Measurements from ENCODE around the gene TMEM240. TPM values are rescaled to one million over a fixed set of nuclear protein-coding genes. Genes with fewer than 3 reads are reported as not detected.

Gene TMEM240
- total and polyA plus RNA-seq, 9 of the 15 experiments (the other 6 are each of a cell fraction or from before 2014, with no cell fraction given): 0.24 to 2.0 (median 0.69) TPM; not detected in 5

DNA sequence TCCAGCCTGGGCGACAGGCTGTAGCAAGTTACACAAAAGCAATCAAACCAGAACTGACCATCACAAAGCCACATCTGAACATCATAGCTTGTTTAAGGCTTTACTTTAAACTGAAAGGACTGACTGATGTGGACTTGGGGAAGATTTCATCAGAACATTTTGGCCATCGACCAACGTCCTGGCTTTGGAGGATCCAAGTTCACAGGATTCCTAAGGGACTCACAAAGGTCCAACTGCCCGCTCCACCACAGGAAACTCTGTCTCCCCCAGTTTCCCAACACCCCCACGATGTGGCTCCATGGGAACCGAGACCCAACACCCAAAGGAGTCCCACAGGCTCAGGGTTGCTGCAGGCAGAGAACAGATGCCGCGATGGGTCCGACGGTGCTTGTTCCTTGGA lies 24.9 kb upstream of the TMEM240 start:
- H3K36me3 ChIP-seq (ENCODE audit: control insufficient read depth, insufficient read depth, low read length): peaks cover 92% of the 10 kb centered on the region
- FAIRE-seq: no peak
- DNase-seq (ENCODE audit: extremely low read depth in 1 of 4, low spot score in 3 of 4): no peak
- 96% methylated on average over 10 of the region's 10 CpGs for WGBS (ENCODE audit: insufficient coverage, low coverage, missing lambda C conversion rate)
- ChIA-PET CTCF (ENCODE audit: low intra/inter-chr PET ratio) (no interaction called here), POLR2A (interaction anchor here (1.0 to 1.4 kb wide), 3 partner anchors 8 to 11 kb away, joined by 3 to 4 read pairs (median 3); no protein-coding TSS in a partner anchor)
- H3K9me3 ChIP-seq (replicated peaks; ENCODE audit: control insufficient read depth, insufficient read depth, low read depth, low read length): peaks cover 4% of the 10 kb centered on the region; the same call in 1 of the 2 replicates
- no peak for ATAC-seq
- H3K9me1 ChIP-seq (ENCODE audit: control insufficient read depth, insufficient read depth, low read length): no peaks in the 10 kb centered on the region
- H3K4me2 ChIP-seq (ENCODE audit: insufficient read depth, low read length): no peak overlapping the region
- no peak overlapping the region for H2AFZ ChIP-seq (ENCODE audit: low read depth, low read length)
- in situ Hi-C loops (cut with MboI) (loop anchor here (5.0 kb wide), 1 partner anchor 92 kb away; the partner anchor contains the start of gene CDK11B), intact Hi-C loops (cut with micrococcal nuclease) (no loop called here)
- H3K79me2 ChIP-seq (ENCODE audit: control insufficient read depth, insufficient read depth, low read length): peaks cover 82% of the 10 kb centered on the region
- no peak overlapping the region; the same call in 2 of the 3 replicates for H3K27ac ChIP-seq (ENCODE audit: extremely low read depth, low read depth, low read length)
- H4K20me1 ChIP-seq (replicated peaks; ENCODE audit: control insufficient read depth, insufficient read depth, low read length): peaks cover 23% of the 10 kb centered on the region
- 0 out of 4 replicates have a peak overlapping the region, but pooled peaks of 1 of the 2 experiments have one; percentile 22 for H3K9ac ChIP-seq (ENCODE audit: insufficient read depth in 1 of 2, low read depth in 2 of 2, low read length in 2 of 2)
- peaks cover 3 to 21% of the 10 kb centered on the region in 2 experiments; a peak in 3 of 5 replicates for H3K4me1 ChIP-seq (replicated peaks in 1 of 2; ENCODE audit: control insufficient read depth in 2 of 2, insufficient read depth in 2 of 2, low read length in 2 of 2)
- no peak overlapping the region for H3K4me3 ChIP-seq
- no peaks in the 10 kb centered on the region for H3K27me3 ChIP-seq (ENCODE audit: control insufficient read depth in 2 of 2, insufficient read depth in 2 of 2, low read length in 2 of 2)
- TF ChIP-seq POLR2A (conservative IDR thresholded peaks at IDR 0.05) (peak; percentile 15; the same call in 1 of the 2 replicates), SUPT5H (IDR thresholded peaks at IDR 0.05) (0 out of 2 replicates have a peak, but pooled peaks have one; percentile 10), U2AF1 (optimal IDR thresholded peaks at IDR 0.05; ENCODE audit: low read depth, low read length) (no peak), RBFOX2 (IDR thresholded peaks at IDR 0.05; ENCODE audit: low read depth, low read length) (0 out of 2 replicates have a peak, but pooled peaks have one; percentile 33)
- no TSS peak for BruUV-seq (replicated peaks)

DNA sequence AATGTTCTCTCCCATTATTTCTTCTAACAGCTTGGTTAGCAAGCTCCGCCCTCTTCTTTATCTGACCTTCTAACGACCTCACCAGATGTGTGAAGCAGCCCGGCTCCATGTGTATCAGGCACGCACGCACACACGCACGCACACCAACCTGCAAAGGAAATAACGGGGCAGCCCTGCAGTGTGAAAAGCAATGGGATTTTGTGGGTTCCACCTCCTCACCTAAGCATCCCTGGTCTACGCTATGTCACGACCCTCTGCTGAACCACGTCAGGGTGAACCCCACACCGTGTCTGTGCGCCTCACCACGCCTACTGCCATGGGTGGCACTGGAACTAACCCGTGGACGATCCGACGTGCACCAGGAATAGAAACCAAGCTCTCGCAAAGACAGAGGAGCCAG lies 23.8 kb upstream of the TMEM240 start:
- peak in 1 of 4 experiments; percentile 47 for DNase-seq (ENCODE audit: extremely low read depth in 1 of 4, low spot score in 3 of 4)

More for the DNA sequence above, 23.8 kb upstream of the TMEM240 start:
- CTCF ChIA-PET (ENCODE audit: low intra/inter-chr PET ratio): no interaction called here
- H3K9ac ChIP-seq (ENCODE audit: insufficient read depth in 1 of 2, low read depth in 2 of 2, low read length in 2 of 2): 0 out of 4 replicates have a peak overlapping the region, but pooled peaks of 1 of the 2 experiments have one; percentile 36
- intact Hi-C loops (cut with micrococcal nuclease) (no loop called here), in situ Hi-C loops (cut with MboI) (no loop called here)
- peaks cover 3 to 23% of the 10 kb centered on the region in 2 experiments; a peak in 3 of 5 replicates for H3K4me1 ChIP-seq (replicated peaks in 1 of 2; ENCODE audit: control insufficient read depth in 2 of 2, insufficient read depth in 2 of 2, low read length in 2 of 2)
- POLR2A ChIA-PET: interaction anchor here (0.9 kb wide), 1 partner anchor 17 kb away, joined by 4 read pairs; no protein-coding TSS in a partner anchor
- TSS peak; percentile 3 for BruUV-seq (replicated peaks)
- 86% methylated on average over 19 of the region's 19 CpGs for WGBS (ENCODE audit: insufficient coverage, low coverage, missing lambda C conversion rate)
- H3K27me3 ChIP-seq (ENCODE audit: control insufficient read depth in 2 of 2, insufficient read depth in 2 of 2, low read length in 2 of 2): no peaks in the 10 kb centered on the region
- H3K9me3 ChIP-seq (replicated peaks; ENCODE audit: control insufficient read depth, insufficient read depth, low read depth, low read length): peaks cover 4% of the 10 kb centered on the region; the same call in 1 of the 2 replicates
- peaks cover 92% of the 10 kb centered on the region for H3K36me3 ChIP-seq (ENCODE audit: control insufficient read depth, insufficient read depth, low read length)
- no peak overlapping the region for H3K4me2 ChIP-seq (ENCODE audit: insufficient read depth, low read length)
- H2AFZ ChIP-seq (ENCODE audit: low read depth, low read length): no peak overlapping the region
- ATAC-seq: no peak; the same call in 2 of the 3 replicates
- FAIRE-seq: no peak
- H3K9me1 ChIP-seq (ENCODE audit: control insufficient read depth, insufficient read depth, low read length): no peaks in the 10 kb centered on the region
- no peak for TF ChIP-seq ETV1 (tag; conservative IDR thresholded peaks at IDR 0.05; ENCODE audit: low read depth)
- TF ChIP-seq POLR2A (conservative IDR thresholded peaks at IDR 0.05): 0 out of 2 replicates have a peak, but pooled peaks have one; percentile 4
- peak; percentile 50; the same call in 1 of the 2 replicates for TF ChIP-seq POLR2G (IDR thresholded peaks at IDR 0.05; ENCODE audit: low read depth, low read length)
- peak; percentile 42; the same call in 1 of the 2 replicates for TF ChIP-seq SUPT5H (IDR thresholded peaks at IDR 0.05)
- peak; percentile 78 for TF ChIP-seq ESRRA (IDR thresholded peaks at IDR 0.05; ENCODE audit: borderline replicate concordance, low read depth)
- no peak for TF ChIP-seq STAT5A (IDR thresholded peaks at IDR 0.05; ENCODE audit: borderline replicate concordance, low read length)
- 0 out of 2 replicates have a peak, but pooled peaks have one; percentile 17 for TF ChIP-seq MYNN (IDR thresholded peaks at IDR 0.05)
- no peak for TF ChIP-seq MYNN (CRISPR knock-in tag; IDR thresholded peaks at IDR 0.05)
- peak; percentile 28 for TF ChIP-seq POLR2B (IDR thresholded peaks at IDR 0.05; ENCODE audit: low read depth, partially characterized antibody)
- TF ChIP-seq POLR2AphosphoS5 (IDR thresholded peaks at IDR 0.05; ENCODE audit: control insufficient read depth, insufficient read depth, low read depth, low read length): peak; percentile 39; the same call in 1 of the 2 replicates
- peak; percentile 54 for TF ChIP-seq RBFOX2 (IDR thresholded peaks at IDR 0.05; ENCODE audit: low read depth, low read length)
- TF ChIP-seq, protein P1, sequence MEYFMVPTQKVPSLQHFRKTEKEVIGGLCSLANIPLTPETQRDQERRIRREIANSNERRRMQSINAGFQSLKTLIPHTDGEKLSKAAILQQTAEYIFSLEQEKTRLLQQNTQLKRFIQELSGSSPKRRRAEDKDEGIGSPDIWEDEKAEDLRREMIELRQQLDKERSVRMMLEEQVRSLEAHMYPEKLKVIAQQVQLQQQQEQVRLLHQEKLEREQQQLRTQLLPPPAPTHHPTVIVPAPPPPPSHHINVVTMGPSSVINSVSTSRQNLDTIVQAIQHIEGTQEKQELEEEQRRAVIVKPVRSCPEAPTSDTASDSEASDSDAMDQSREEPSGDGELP (CRISPR knock-in tag; IDR thresholded peaks at IDR 0.05; ENCODE audit: borderline replicate concordance): peak; percentile 26; the same call in 1 of the 2 replicates
- TF ChIP-seq ZNF124 (CRISPR knock-in tag; IDR thresholded peaks at IDR 0.05): 0 out of 2 replicates have a peak, but pooled peaks have one; percentile 43
- no peak for TF ChIP-seq TEAD1 (CRISPR knock-in tag; IDR thresholded peaks at IDR 0.05)
- H4K20me1 ChIP-seq (replicated peaks; ENCODE audit: control insufficient read depth, insufficient read depth, low read length): peaks cover 20% of the 10 kb centered on the region
- peaks cover 74% of the 10 kb centered on the region for H3K79me2 ChIP-seq (ENCODE audit: control insufficient read depth, insufficient read depth, low read length)
- no peak overlapping the region for H3K4me3 ChIP-seq
- no peak overlapping the region; the same call in 2 of the 3 replicates for H3K27ac ChIP-seq (ENCODE audit: extremely low read depth, low read depth, low read length)
